ENCODE results near the gene MYCBPAP. TPM values are rescaled to one million over a fixed set of nuclear protein-coding genes. Genes with fewer than 3 reads are reported as not detected.

MYCBPAP gene
- polyA plus RNA-seq, 2 donors: 0.05 to 0.22 TPM

DNA sequence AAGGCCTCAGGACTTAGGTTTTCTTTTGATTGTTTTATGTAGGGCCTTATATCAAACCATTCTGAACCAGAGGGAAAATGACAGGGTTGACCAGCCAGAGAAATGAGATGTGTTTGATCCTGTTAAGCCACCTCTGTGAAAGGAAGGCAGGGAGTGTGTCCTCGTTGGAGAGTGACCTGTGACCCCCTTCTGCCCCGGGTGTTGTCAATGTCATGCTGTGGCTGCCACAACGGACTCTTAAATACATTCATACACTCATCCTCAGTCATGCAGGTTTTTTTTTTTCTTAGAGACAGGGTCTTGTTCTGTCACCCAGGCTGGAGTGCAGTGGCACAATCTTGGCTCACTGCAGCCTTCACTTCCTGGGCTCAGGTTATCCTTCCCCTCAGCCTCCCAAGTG is 6.1 kb downstream of the MYCBPAP start:
- Histone ChIP-seq H3K36me3 (ENCODE audit: control insufficient read depth in 2 of 2, insufficient read depth in 2 of 2, low read length in 1 of 2) (no peaks in the 10 kb centered on the region), H3K4me1 (ENCODE audit: control insufficient read depth in 2 of 2, insufficient read depth in 2 of 2, low read length in 1 of 2) (no peaks in the 10 kb centered on the region), H3K27ac (ENCODE audit: low read depth in 2 of 2, low read length in 1 of 2) (no peak overlapping the region), H3K4me3 (ENCODE audit: low read depth in 1 of 2, low read length in 2 of 2) (no peak overlapping the region), H3K27me3 (ENCODE audit: control insufficient read depth in 1 of 2, insufficient read depth in 2 of 2, low read length in 2 of 2) (no peaks in the 10 kb centered on the region), H3K9me3 (ENCODE audit: control insufficient read depth in 2 of 2, insufficient read depth in 1 of 2, low read depth in 1 of 2, low read length in 1 of 2) (no peaks in the 10 kb centered on the region)
- 52 to 74% methylated on average over 3 of the region's 3 CpGs for WGBS, 2 donors

DNA sequence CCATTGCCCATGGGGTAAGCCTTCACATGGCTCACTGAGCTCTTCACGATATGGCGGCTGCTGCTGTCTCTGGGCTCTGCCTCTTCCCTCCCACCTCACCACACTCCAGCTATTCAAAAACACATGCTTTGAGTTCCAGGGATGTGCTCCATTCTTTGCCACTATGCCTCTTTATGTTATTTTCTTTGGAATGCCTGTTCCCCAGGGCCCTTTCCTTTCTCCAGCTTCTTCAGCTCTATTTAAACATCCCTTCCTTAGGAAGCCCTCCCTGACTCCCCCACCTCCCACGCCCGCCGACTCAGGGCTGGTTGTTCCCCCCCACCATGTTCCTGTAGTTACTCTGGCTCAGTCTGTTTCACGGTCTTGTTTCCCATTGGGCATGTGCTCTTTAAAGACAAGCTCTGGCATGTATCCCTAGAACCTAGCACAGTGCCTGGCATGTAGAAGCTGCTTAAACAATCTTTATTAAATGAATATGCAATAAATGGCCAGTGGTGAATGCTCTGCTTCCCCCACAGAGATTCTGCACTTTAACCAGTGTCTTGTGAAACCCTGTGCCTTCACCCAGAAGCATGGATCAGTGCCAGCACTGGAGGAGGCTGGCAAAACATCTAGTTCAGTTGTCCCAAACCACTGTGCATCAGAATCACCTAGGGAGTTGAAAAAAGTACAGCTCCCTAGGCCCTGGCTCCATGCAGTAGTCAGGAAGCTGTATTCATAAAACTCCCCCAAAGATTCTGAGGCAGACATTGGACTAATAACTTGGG is 6.9 kb downstream of the MYCBPAP start:
- H3K27ac ChIP-seq (ENCODE audit: low read depth in 2 of 2, low read length in 1 of 2): no peak overlapping the region
- no peaks in the 10 kb centered on the region for H3K9me3 ChIP-seq (ENCODE audit: control insufficient read depth in 2 of 2, insufficient read depth in 1 of 2, low read depth in 1 of 2, low read length in 1 of 2)
- H3K27me3 ChIP-seq (ENCODE audit: control insufficient read depth in 1 of 2, insufficient read depth in 2 of 2, low read length in 2 of 2): no peaks in the 10 kb centered on the region
- H3K36me3 ChIP-seq (ENCODE audit: control insufficient read depth in 2 of 2, insufficient read depth in 2 of 2, low read length in 1 of 2): no peaks in the 10 kb centered on the region
- WGBS, 2 donors: 54 to 68% methylated on average over 6 of the region's 6 CpGs
- no peak overlapping the region for H3K4me3 ChIP-seq (ENCODE audit: low read depth in 1 of 2, low read length in 2 of 2)
- H3K4me1 ChIP-seq (ENCODE audit: control insufficient read depth in 2 of 2, insufficient read depth in 2 of 2, low read length in 1 of 2): no peaks in the 10 kb centered on the region

DNA sequence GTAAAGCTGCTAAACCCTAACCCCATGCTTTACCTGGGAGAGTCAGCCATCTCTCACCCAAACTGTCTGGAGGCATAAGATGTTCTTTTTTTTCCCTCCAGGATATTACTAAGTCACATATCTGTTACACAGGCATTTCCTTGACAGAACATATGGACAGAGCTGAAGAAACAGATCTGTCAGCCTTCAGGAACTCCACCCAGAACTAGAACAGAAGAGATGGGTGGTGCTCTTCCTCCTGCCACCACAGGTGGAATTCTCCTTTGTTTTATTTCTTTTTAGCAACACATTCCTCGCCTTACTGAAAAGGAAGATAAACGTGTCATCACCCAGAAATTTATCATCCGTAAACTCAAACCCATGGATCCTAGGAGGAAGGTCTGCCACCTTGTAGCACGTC is 8.8 kb downstream of the MYCBPAP start:
- Histone ChIP-seq H3K27me3 (ENCODE audit: control insufficient read depth in 1 of 2, insufficient read depth in 2 of 2, low read length in 2 of 2) (no peaks in the 10 kb centered on the region), H3K4me1 (ENCODE audit: control insufficient read depth in 2 of 2, insufficient read depth in 2 of 2, low read length in 1 of 2) (no peaks in the 10 kb centered on the region), H3K36me3 (ENCODE audit: control insufficient read depth in 2 of 2, insufficient read depth in 2 of 2, low read length in 1 of 2) (no peaks in the 10 kb centered on the region), H3K4me3 (ENCODE audit: low read depth in 1 of 2, low read length in 2 of 2) (no peak overlapping the region), H3K27ac (ENCODE audit: low read depth in 2 of 2, low read length in 1 of 2) (peak overlapping the region in 1 of 2 donors; percentile 37), H3K9me3 (ENCODE audit: control insufficient read depth in 2 of 2, insufficient read depth in 1 of 2, low read depth in 1 of 2, low read length in 1 of 2) (no peaks in the 10 kb centered on the region)
- 63 to 68% methylated on average over 4 of the region's 4 CpGs for WGBS, 2 donors

DNA sequence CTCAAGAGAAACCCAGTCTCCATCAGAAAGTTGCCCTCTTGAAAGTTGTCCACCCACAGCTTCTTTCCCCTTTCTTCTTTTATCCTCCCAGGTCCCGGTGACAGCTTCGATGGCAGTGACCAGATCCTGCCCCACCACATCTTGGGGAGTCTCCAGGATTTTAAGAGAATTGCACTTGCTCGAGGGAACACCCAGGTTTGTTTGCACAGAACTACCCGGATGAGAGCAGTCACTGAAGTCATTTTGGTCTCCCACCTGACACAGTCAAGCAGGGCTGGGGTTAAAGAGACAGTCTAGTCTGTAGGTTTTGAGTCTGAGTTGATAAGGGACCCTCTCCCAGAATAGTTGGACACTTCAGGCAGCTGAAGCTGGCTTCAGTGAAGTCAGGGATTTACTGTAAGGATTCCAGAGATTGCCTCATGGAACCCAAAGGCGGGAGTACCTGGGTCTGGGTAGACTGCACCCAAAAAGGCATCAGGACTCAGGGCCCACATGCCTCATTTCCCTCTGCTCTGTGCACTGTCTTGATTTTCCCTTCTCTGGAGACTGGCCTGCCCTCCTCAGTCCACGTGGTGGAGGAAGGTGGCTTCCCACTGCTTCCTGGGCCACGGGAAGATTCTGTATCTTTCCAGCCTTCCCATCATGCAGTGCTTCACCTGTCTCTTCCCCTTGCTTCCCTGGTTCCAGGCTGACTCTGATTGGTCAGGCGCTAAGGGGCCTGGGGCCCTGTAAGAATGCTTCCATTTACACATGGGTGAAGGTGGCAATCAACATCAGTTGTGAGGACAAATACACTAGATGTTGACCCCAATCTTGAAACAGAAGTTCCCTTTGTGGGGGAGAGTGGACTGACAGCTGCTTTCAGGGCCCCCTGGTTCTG is 9.5 kb downstream of the MYCBPAP start:
- H3K36me3 ChIP-seq (ENCODE audit: control insufficient read depth in 2 of 2, insufficient read depth in 2 of 2, low read length in 1 of 2): no peaks in the 10 kb centered on the region
- H3K4me3 ChIP-seq (ENCODE audit: low read depth in 1 of 2, low read length in 2 of 2): no peak overlapping the region
- peak overlapping the region in 1 of 2 donors; percentile 37 for H3K27ac ChIP-seq (ENCODE audit: low read depth in 2 of 2, low read length in 1 of 2)
- H3K4me1 ChIP-seq (ENCODE audit: control insufficient read depth in 2 of 2, insufficient read depth in 2 of 2, low read length in 1 of 2): no peaks in the 10 kb centered on the region
- WGBS, 2 donors: 72 to 73% methylated on average over 8 of the region's 8 CpGs
- no peaks in the 10 kb centered on the region for H3K9me3 ChIP-seq (ENCODE audit: control insufficient read depth in 2 of 2, insufficient read depth in 1 of 2, low read depth in 1 of 2, low read length in 1 of 2)
- H3K27me3 ChIP-seq (ENCODE audit: control insufficient read depth in 1 of 2, insufficient read depth in 2 of 2, low read length in 2 of 2): no peaks in the 10 kb centered on the region

DNA sequence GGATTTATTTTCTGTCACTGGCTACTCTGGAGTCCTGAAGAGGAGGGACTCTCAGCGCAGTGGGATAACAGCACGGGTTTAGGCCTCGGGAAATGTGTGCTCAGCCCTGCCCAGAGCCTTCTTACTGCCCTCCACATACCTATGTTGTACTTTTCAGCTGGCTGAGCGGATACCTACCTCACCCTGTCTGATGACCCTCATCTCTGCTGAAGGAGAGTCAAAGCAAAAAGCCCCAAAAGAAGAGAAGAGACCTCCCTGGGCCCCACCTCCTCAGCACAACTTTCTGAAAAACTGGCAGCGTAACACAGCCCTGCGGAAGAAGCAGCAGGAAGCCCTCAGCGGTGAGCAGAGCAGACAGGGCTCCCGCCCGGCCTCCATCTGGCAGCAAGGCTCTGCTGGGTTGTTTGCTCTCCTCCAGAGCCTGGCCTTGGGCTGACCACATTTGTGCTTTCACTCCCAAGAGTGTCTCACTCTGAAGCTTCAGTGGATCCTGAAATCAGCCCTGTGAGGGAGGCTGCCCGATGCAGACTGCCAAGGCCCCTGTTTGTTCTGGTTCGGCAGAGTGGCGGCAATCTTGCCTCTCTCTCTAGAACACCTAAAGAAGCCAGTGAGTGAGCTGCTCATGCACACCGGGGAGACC is 10.3 kb downstream of the MYCBPAP start:
- Histone ChIP-seq H3K27ac (ENCODE audit: low read depth in 2 of 2, low read length in 1 of 2) (no peak overlapping the region), H3K4me1 (ENCODE audit: control insufficient read depth in 2 of 2, insufficient read depth in 2 of 2, low read length in 1 of 2) (no peaks in the 10 kb centered on the region), H3K9me3 (ENCODE audit: control insufficient read depth in 2 of 2, insufficient read depth in 1 of 2, low read depth in 1 of 2, low read length in 1 of 2) (no peaks in the 10 kb centered on the region), H3K36me3 (ENCODE audit: control insufficient read depth in 2 of 2, insufficient read depth in 2 of 2, low read length in 1 of 2) (no peaks in the 10 kb centered on the region), H3K4me3 (ENCODE audit: low read depth in 1 of 2, low read length in 2 of 2) (no peak overlapping the region), H3K27me3 (ENCODE audit: control insufficient read depth in 1 of 2, insufficient read depth in 2 of 2, low read length in 2 of 2) (no peaks in the 10 kb centered on the region)
- 78 to 82% methylated on average over 13 of the region's 13 CpGs for WGBS, 2 donors

DNA sequence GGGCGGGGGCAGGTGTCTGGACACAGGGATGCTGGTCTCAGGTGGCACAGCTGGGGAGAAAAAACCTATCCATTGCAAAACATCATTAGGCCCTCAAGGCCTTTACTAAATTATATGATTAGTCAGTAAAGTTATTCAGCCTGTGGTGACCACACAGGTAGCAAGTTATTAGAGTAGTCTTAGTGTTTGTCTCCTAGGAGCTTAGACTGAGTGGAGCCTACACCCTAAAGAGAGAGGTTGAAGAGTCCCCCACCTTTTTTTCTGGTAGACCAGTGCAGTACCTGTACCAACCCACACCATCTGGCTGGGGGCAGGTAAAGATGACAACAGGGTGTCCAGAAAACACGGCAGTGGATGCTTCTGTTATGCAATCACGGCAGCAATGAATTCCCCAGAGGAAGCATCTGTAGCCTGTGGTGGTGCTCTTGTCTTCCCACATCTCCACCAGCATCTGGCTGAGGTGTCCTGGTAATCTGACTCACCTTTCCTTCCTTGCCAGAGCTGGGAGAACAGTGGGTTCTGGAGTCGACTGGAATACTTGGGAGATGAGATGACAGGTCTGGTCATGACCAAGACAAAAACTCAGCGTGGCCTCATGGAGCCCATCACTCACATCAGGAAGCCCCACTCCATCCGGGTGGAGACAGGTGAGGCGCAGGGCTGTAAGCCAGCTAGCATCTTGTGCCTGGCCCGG is 11.0 kb downstream of the MYCBPAP start:
- no peaks in the 10 kb centered on the region for H3K9me3 ChIP-seq (ENCODE audit: control insufficient read depth in 2 of 2, insufficient read depth in 1 of 2, low read depth in 1 of 2, low read length in 1 of 2)
- H3K27me3 ChIP-seq (ENCODE audit: control insufficient read depth in 1 of 2, insufficient read depth in 2 of 2, low read length in 2 of 2): no peaks in the 10 kb centered on the region
- H3K36me3 ChIP-seq (ENCODE audit: control insufficient read depth in 2 of 2, insufficient read depth in 2 of 2, low read length in 1 of 2): no peaks in the 10 kb centered on the region
- H3K4me1 ChIP-seq (ENCODE audit: control insufficient read depth in 2 of 2, insufficient read depth in 2 of 2, low read length in 1 of 2): no peaks in the 10 kb centered on the region
- WGBS, 2 donors: 62 to 65% methylated on average over 8 of the region's 8 CpGs
- H3K4me3 ChIP-seq (ENCODE audit: low read depth in 1 of 2, low read length in 2 of 2): no peak overlapping the region
- no peak overlapping the region for H3K27ac ChIP-seq (ENCODE audit: low read depth in 2 of 2, low read length in 1 of 2)

DNA sequence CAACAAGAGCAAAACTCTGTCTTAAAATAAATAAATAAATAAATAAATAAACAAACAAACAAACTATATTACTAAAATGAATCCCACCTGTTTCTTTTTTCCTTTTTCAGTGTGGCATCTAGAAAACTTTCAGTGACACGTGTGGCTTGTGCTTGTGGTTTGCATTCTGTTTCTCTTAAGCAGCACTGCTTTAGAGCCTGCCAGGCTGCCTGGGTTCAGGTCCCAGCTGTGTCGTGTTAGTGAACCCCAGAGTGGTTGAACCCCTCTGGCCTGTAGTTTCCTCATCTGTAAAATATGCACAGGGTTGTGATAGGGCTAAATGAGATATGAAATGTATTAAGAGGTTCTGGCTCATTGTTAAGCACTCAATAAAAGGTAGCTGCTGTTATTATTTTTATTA is 12.2 kb downstream of the MYCBPAP start:
- H3K4me3 ChIP-seq (ENCODE audit: low read depth in 1 of 2, low read length in 2 of 2): no peak overlapping the region
- H3K4me1 ChIP-seq (ENCODE audit: control insufficient read depth in 2 of 2, insufficient read depth in 2 of 2, low read length in 1 of 2): no peaks in the 10 kb centered on the region
- H3K36me3 ChIP-seq (ENCODE audit: control insufficient read depth in 2 of 2, insufficient read depth in 2 of 2, low read length in 1 of 2): no peaks in the 10 kb centered on the region
- 67 to 86% methylated on average over 2 of the region's 2 CpGs for WGBS, 2 donors
- H3K9me3 ChIP-seq (ENCODE audit: control insufficient read depth in 2 of 2, insufficient read depth in 1 of 2, low read depth in 1 of 2, low read length in 1 of 2): no peaks in the 10 kb centered on the region
- no peak overlapping the region for H3K27ac ChIP-seq (ENCODE audit: low read depth in 2 of 2, low read length in 1 of 2)
- no peaks in the 10 kb centered on the region for H3K27me3 ChIP-seq (ENCODE audit: control insufficient read depth in 1 of 2, insufficient read depth in 2 of 2, low read length in 2 of 2)

DNA sequence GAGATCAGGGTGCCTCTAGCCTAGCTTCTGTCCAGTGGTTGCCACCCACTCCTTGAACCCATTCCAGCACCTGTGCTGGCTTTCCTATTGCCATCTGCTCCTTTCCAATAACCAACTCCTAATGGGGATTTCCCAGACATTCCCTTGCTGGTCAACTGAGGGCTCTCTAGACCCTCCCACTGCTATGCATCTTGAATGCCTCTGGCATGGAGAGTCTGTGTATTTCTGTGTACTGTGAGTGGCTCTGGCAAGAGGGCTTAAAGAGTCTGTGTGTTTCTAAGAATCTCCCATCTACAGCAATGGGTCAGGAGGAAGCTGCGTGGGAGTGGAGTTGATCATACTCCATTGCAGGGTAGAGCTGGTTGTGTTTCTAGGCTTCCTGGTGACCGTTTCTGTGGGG is 13.3 kb downstream of the MYCBPAP start:
- 74 to 75% methylated on average over 2 of the region's 2 CpGs for WGBS, 2 donors
- Histone ChIP-seq H3K4me1 (ENCODE audit: control insufficient read depth in 2 of 2, insufficient read depth in 2 of 2, low read length in 1 of 2) (no peaks in the 10 kb centered on the region), H3K27me3 (ENCODE audit: control insufficient read depth in 1 of 2, insufficient read depth in 2 of 2, low read length in 2 of 2) (no peaks in the 10 kb centered on the region), H3K36me3 (ENCODE audit: control insufficient read depth in 2 of 2, insufficient read depth in 2 of 2, low read length in 1 of 2) (no peaks in the 10 kb centered on the region), H3K27ac (ENCODE audit: low read depth in 2 of 2, low read length in 1 of 2) (no peak overlapping the region), H3K9me3 (ENCODE audit: control insufficient read depth in 2 of 2, insufficient read depth in 1 of 2, low read depth in 1 of 2, low read length in 1 of 2) (no peaks in the 10 kb centered on the region), H3K4me3 (ENCODE audit: low read depth in 1 of 2, low read length in 2 of 2) (no peak overlapping the region)

DNA sequence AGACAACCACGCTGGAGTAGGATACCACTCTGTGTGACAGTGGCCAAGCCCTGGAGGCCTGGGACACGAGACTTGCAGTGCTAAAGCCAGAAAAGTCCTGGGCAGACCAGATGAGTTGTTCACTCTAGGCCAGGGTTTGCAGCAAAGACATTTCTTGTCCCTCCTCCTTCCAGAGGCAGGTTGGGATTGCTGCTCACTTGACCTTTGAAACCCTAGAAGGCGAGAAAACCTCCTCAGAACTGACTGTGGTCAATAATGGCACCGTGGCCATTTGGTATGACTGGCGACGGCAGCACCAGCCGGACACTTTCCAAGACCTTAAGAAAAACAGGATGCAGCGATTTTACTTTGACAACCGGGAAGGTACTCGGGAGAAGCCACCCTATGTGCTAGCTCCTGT is 14.5 kb downstream of the MYCBPAP start:
- Histone ChIP-seq H3K9me3 (ENCODE audit: control insufficient read depth in 2 of 2, insufficient read depth in 1 of 2, low read depth in 1 of 2, low read length in 1 of 2) (no peaks in the 10 kb centered on the region), H3K27me3 (ENCODE audit: control insufficient read depth in 1 of 2, insufficient read depth in 2 of 2, low read length in 2 of 2) (no peaks in the 10 kb centered on the region), H3K27ac (ENCODE audit: low read depth in 2 of 2, low read length in 1 of 2) (no peak overlapping the region), H3K36me3 (ENCODE audit: control insufficient read depth in 2 of 2, insufficient read depth in 2 of 2, low read length in 1 of 2) (no peaks in the 10 kb centered on the region), H3K4me3 (ENCODE audit: low read depth in 1 of 2, low read length in 2 of 2) (no peak overlapping the region), H3K4me1 (ENCODE audit: control insufficient read depth in 2 of 2, insufficient read depth in 2 of 2, low read length in 1 of 2) (no peaks in the 10 kb centered on the region)
- WGBS, 2 donors: 83% methylated on average over 10 of the region's 10 CpGs
